HG03354 (cell line): Measurements from ENCODE around the gene TIMM13.
A peak's percentile ranks its signal among the peaks of the same experiment; 100 is the strongest.

ENCODE experiments used
- ATAC-seq: cut with Tn5 transposase; IDR thresholded peaks from one replicate; pipeline ENCODE4 v1.9.1; 2021; ENCODE audit warnings: mild to moderate bottlenecking; ENCODE audit not compliant: unreplicated experiment, poor library complexity, severe bottlenecking

TIMM13 gene

DNA sequence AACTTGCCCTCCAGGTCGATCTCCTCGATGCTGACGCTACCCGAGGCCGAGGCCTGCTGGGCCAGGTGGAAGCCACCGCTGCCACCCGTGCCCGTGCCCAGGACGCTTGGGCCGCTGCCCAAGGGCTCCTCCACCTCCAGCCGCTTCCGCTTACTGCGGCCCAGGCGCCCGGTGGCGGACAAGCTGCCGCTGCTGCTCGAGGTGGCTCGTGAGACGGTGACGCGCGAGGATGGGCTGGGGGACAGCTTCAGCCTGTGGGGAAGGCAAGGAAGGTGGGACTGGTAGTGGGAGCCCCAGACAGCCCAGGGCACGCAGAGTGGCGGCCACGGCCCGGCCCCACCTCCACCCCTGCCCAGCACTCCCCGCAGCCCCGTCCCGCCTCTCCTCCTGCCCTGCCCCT is 6.5 kb upstream of the TIMM13 start:
- no peak for ATAC-seq

GRCh38 chr19:2432131-2432848 is 4.9 kb upstream of the TIMM13 start:
- no peak for ATAC-seq

DNA sequence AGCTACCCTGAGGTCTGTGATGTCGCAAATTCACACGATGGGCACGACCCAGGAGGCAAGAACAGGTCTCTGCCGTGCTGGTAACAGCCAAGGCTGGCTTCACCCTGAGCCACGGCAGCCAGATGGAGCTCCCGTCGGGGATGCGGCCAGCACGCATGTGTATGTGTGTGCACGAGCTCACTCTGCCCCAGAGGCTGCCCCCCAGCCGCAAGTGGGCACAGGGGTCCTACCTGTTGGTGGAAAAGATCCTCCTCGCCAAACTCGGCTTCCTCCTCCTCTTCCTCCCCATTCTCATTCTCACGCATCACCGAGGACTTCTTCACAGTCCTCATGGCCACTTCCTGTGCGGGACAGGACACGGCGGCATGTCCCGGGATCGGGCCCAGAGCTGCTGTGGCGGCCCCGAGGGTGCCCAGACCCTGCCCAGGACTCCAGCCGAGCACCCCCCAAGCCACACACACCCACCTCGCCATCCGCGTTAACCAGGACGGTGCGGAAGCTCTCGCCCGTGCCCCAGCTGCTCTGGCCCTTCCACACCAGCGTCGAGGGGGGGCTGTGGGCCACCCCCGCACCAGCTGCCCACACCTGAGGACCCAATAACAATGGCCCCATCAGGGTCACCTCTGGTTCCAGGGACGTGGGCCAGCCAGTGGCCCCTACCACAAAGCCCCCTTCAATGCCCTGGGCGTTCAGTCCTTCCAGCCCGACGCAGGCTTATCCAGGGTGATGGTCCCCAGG is 4.1 kb upstream of the TIMM13 start:
- ATAC-seq, result no peak

DNA sequence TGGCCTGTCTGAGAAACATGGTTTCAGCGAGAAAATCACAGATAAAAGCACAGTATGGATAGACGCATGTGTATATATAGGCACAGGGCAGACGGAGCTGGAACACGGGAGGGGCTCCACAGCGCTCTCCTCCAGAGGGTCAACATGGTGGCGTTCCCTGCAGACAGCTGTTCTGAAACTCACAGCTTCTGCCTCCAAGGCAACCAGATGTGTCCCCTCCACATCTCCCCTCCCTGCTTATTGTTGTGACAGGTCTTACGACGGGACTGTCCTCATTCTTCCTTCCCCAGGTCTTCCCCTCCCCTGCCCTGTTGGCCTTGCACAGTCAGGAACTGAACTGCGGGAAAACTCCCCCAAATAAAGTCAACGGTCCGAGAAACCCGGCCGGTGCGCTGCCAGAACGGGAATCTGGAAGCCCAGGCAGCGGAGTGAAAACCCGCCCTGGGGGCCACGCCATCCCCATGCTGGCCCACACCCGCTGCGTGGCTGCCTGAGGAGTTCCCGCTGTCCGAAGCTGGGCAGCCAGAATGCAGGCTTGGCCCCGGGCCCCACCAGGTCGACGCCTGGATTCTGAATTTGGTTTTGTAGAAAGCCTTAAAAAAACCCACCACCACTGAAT is 2.6 kb upstream of the TIMM13 start:
- no peak for ATAC-seq

DNA sequence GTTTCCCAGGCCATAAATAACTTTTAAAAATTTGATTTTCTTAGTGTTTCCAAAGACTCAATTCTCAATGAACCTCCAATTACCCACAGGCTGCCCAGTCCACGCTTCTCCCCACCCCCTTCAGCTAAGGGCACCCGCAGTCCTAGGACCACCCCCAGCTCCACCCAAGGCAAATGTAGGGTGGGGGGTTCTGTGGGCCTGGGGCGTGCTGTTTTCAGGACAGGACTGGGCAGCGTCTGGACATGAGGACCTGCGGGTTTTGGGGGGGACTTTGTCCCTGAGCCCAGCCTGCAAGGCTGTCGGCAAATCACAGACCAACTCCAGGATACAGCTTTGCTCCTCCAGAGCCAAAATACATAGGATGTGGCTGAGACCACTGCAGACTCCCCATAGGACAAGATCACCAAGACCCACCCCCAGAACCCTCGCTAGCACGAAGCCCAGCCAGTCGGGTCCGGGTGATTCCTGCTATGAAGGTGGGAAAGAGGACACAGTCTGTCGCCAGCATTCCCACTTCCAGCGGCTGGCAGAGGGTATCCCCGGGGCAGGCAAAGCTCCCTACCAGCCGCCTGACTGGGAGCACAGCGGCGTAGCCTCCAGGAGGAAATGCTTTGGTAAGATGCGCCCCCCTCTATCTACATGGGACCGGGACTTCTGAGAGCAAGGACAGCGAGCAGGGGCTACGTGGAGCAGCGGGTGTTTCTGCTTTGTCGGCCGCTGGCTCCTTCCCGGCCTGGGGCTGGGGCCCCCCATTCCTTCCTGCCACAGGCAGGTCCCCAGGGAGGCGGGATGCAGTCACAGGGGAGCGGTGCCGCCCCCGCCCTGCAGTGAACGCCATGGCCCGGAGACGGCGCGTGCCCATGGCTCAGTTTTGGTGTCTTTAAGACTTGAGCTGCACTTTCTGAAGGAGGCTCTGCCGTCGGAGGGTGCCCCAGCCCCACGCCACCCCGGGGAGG is 1.6 kb upstream of the TIMM13 start:
- ATAC-seq, result no peak

- no peak for ATAC-seq
Measured at GRCh38 chr19:2428321-2428690, 920 bp upstream of the TIMM13 start.

DNA sequence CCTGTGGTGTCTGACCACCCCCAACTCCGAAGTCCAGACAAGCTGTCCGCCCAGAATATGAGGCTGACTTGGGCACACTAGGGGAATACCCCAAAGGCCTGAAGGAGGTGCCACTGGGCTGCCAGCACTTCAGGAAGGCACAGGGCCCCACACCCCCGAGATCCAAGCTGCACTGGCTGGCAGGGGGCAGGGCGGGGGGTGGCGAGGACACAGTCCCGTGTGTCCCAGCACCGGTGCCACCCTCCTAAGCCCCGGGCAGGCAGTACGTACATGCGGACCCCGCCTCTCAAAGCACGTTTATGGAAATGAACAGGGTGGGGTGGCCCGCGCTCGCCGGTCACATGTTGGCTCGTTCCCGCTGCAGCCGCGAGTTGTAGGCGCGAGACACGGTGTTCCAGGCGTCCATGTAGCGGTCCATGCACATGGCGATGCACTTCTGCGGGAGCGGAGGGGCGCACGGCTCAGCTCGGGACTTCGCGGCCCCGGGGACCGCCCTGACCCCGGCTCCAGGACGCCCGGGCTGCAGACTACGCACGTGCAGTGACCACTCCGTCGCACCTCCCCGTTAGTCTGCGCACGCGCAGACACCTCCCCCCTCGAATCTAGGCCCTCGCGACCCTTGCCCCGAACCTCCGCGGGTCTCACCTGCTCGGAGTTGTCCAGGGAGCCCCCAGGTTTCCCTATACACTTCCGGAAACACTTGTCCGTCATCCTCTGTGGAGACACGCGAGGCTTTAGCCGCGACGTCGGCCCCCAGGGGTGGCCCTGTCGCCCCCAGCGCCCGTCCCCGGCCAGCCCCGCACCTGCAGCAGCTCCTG is 566 bp downstream of the TIMM13 start:
- peak; percentile 16 for ATAC-seq

- ATAC-seq, result no peak
Measured at GRCh38 chr19:2425622-2426581, 1.5 kb downstream of the TIMM13 start.

- no peak for ATAC-seq
Measured at GRCh38 chr19:2424686-2425621, 2.4 kb downstream of the TIMM13 start.

DNA sequence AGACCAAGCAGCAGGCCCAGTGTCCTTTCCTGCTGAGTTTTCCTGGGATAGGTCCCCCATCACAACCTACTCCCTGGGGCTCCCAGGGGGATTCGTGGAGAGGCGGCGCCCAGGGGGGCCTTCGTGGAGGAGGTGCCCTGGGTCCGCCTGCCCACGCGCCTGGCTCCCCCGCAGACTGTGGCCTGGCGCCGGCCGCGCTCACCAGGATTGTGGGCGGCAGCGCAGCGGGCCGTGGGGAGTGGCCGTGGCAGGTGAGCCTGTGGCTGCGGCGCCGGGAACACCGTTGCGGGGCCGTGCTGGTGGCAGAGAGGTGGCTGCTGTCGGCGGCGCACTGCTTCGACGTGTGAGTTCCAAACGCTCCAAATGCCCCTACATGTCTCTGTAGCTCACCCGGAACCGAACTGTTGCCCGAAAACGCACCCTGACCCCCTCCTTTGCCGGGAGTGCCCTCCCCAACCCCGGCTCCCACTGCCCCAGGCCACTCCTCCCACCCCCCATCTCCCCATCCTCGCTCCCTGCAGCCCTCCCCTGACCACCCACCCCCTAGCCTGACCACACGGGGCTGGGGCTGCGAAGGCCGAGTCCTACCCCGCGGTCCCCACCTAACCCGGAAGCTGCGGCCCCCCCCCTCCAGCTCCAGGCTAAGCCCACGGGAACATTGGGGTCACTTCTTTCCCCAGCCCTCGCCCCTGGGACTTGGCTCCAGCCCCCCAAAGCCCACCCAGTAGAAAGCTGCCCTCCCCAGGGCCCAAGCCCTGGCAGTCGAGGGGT is 3.3 kb downstream of the TIMM13 start:
- no peak for ATAC-seq

DNA sequence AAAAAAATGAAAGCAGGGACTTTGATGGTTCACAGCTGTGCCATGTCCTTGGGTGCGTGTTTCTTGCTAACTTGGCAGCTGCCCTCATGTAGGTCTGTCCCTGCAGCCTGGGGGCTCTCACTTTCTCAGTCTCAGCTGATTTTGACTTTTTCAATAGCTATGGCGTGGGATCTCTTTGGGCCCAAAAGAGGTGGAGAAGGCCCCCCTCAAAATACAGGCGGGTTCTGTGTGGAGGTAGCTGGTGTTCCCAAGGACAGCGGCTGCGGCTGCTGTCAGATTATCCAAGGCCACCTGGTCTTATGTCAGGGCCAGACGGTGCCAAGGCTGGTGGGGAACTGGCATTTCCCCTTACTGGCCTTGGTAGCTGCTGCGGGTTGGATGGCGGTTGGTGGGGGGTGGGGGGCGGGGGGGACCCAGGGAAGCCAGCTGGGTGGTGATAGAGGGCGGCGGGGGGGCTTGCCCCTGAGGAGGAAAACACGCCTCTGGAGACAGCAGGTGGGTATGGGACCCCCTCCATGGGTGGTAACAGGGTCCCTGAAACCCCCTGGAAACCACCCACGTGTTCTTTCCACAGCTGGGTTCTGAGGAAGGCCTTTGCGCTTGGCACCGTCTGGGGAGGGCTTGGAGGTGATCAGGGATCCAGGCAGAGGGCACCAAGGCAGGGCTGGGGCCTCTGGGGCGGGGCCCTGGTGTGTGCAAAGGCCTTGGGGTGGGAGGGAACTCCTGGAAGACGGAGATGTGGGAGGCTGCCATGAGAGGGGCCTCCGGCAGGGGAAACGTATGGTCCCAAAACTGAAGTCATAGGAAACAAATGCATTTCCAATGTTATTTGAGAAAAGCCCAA is 4.1 kb downstream of the TIMM13 start:
- no peak for ATAC-seq

DNA sequence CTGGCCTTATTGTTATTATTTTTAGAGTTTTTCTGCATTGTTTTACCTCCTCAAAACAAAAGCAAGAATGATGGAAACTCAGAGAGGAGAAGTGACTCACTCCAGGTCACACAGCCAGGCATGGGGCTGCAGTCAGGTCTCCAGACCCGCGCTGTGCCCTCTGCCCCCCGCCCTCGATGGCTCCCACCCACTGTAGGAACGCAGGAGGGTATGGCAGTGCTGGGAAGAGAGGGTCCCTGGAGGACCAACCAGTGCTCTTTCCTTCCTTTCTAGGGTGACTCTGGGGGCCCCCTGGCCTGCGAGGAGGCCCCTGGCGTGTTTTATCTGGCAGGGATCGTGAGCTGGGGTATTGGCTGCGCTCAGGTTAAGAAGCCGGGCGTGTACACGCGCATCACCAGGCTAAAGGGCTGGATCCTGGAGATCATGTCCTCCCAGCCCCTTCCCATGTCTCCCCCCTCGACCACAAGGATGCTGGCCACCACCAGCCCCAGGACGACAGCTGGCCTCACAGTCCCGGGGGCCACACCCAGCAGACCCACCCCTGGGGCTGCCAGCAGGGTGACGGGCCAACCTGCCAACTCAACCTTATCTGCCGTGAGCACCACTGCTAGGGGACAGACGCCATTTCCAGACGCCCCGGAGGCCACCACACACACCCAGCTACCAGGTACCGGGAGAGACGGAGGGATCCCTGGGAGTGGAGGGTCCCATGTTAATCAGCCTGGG is 5.6 kb downstream of the TIMM13 start:
- ATAC-seq, result no peak

GRCh38 chr19:2420490-2420889 is 6.9 kb downstream of the TIMM13 start:
- ATAC-seq, result no peak

- ATAC-seq, result no peak
Measured at GRCh38 chr19:2419754-2420153, 7.6 kb downstream of the TIMM13 start.

DNA sequence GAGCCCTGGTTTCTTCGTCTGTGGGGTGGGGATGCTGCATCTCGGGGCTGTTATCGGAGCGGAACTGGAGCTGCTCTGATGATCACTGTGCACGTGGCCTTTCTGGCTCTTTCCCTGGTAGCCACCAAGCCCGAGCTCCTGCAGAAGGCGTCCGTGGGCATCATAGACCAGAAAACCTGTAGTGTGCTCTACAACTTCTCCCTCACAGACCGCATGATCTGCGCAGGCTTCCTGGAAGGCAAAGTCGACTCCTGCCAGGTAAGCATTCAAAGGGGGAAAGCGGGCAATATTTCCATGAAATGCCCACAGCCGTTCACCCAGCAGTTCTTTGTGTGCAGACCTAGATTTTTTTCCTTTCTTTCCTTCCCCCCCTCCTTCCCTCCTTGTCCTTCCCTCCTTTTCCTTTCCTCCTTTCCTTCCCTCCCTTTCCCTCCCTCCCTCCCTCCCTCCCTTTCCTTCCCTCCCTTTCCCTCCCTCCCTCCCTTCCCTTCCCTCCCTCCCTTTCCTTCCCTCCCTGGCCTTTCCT is 9.4 kb downstream of the TIMM13 start:
- no peak for ATAC-seq
